GM12878 (cell line): ENCODE measurements around the gene MYO1D. TPM values are rescaled to one million over a fixed set of nuclear protein-coding genes. Genes with fewer than 3 reads are reported as not detected.

Source experiments
- ATF2 ChIP-seq: IDR thresholded peaks from 2 replicates; pipeline ENCODE4 v1.6.1; 2012; ENCODE audit warnings: low read length, inconsistent platforms
- CBX5 ChIP-seq: sonication (generic); IDR thresholded peaks from 2 replicates; pipeline ENCODE4 v1.6.1; 2016; ENCODE audit warnings: low read depth, moderate library complexity, mild to moderate bottlenecking, inconsistent platforms
- E2F8 ChIP-seq: fragments of 450-650 bp; IDR thresholded peaks from 2 replicates; pipeline ENCODE4 v1.6.1; 2018; ENCODE audit warnings: mild to moderate bottlenecking, low read depth, moderate library complexity; ENCODE audit not compliant: partially characterized antibody
- EP300 ChIP-seq, 2 experiments: fragments of 150-350 bp in 1 of 2; IDR thresholded peaks; 2 replicates each; pipeline ENCODE4 v1.6.1; 2011 to 2012; ENCODE audit warnings: low read depth in 2 of 2, low read length in 2 of 2, borderline replicate concordance in 1 of 2, improper control_type of control experiment in 1 of 2, inconsistent platforms in 1 of 2; ENCODE audit not compliant: control insufficient read depth in 1 of 2
- HCFC1 ChIP-seq: fragments of 150-350 bp; IDR thresholded peaks from 2 replicates; pipeline ENCODE4 v1.6.1; 2014; ENCODE audit warnings: low read length
- IRF5 ChIP-seq: fragments of 450-650 bp; IDR thresholded peaks from 2 replicates; pipeline ENCODE4 v1.6.1; 2017; ENCODE audit warnings: borderline replicate concordance
- KLF5 ChIP-seq: fragments of 450-650 bp; IDR thresholded peaks from 2 replicates; pipeline ENCODE4 v1.6.1; 2014; ENCODE audit warnings: mild to moderate bottlenecking; ENCODE audit not compliant: partially characterized antibody
- MLLT1 ChIP-seq: fragments of 450-650 bp; IDR thresholded peaks from 2 replicates; pipeline ENCODE4 v1.6.1; 2016; ENCODE audit warnings: mild to moderate bottlenecking
- NR2C2 ChIP-seq: IDR thresholded peaks from 2 replicates; pipeline ENCODE4 v1.6.1; 2011; ENCODE audit warnings: borderline replicate concordance, low read depth; ENCODE audit not compliant: control insufficient read depth, insufficient read length
- NRF1 ChIP-seq: conservative IDR thresholded peaks from 2 replicates; pipeline ENCODE4 v1.6.1; 2011; ENCODE audit warnings: mild to moderate bottlenecking, low read depth, low read length, improper control_type of control experiment
- RELB ChIP-seq: fragments of 450-650 bp; IDR thresholded peaks from 2 replicates; pipeline ENCODE4 v1.6.1; 2017; ENCODE audit warnings: low read depth, mild to moderate bottlenecking, moderate library complexity
- SIX5 ChIP-seq: IDR thresholded peaks from 2 replicates; pipeline ENCODE4 v1.6.1; 2011; ENCODE audit warnings: mild to moderate bottlenecking, low read depth, low read length, moderate library complexity; ENCODE audit not compliant: severe bottlenecking
- SUPT20H ChIP-seq: IDR thresholded peaks from 2 replicates; pipeline ENCODE4 v1.6.1; 2011; ENCODE audit warnings: low read depth, mild to moderate bottlenecking, low read length, moderate library complexity, borderline replicate concordance; ENCODE audit not compliant: control insufficient read depth
- ZBTB4 ChIP-seq: fragments of 450-650 bp; formaldehyde crosslinking; IDR thresholded peaks from 2 replicates; pipeline ENCODE4 v1.4.0; 2022; ENCODE audit warnings: mild to moderate bottlenecking, moderate library complexity
- ZNF207 ChIP-seq: fragments of 450-650 bp; IDR thresholded peaks from 2 replicates; pipeline ENCODE4 v1.6.1; 2014; ENCODE audit warnings: antibody characterized with exemption, mild to moderate bottlenecking, borderline replicate concordance
- ZNF24 ChIP-seq: fragments of 450-650 bp; IDR thresholded peaks from 2 replicates; pipeline ENCODE4 v1.6.1; 2017; ENCODE audit warnings: antibody characterized with exemption, mild to moderate bottlenecking
- polyA plus RNA-seq, 11 experiments: library from polyadenylated mRNA; depleted of rRNA in 4 of 11; unstranded in 6 of 11; stranded (reverse) in 5 of 11; fragments of >200 nt; fragmentation: Nextera tagmentation in 4 of 11; fragmentation: Illumina TruSeq in 1 of 11; extraction: Ambion mirVana in 4 of 11; extraction: Trizol in 1 of 11; gene quantifications; 1 replicate in 1 of 11; 2 replicates in 10 of 11; pipeline versions ENCODE4 v1.2.1 to v1.2.3, GENCODE V29; 2011 to 2016; ENCODE audit warnings: inconsistent platforms in 2 of 11, missing spikeins in 2 of 11, low read depth in 1 of 11
- total RNA-seq, 4 experiments: library from RNA; depleted of rRNA in 3 of 4; stranded (reverse); fragments of >200 nt in 3 of 4; fragmentation: Illumina TruSeq in 1 of 4; extraction: Trizol in 1 of 4; gene quantifications; 2 replicates each; pipeline versions ENCODE4 v1.2.1 to v1.2.3, GENCODE V29; 2013 to 2021

The MYO1D gene
- total and polyA plus RNA-seq, 10 of the 15 experiments (the other 5 are each of a cell fraction or from before 2014, with no cell fraction given): 1.8 to 37.7 (median 25.4) TPM

- no peak for TF ChIP-seq ZBTB4 (CRISPR knock-in tag)
- TF ChIP-seq E2F8: peak; percentile 28
- TF ChIP-seq ATF2: no peak
- TF ChIP-seq ZNF207: no peak
- no peak for TF ChIP-seq KLF5
- no peak for TF ChIP-seq NR2C2
- TF ChIP-seq SIX5: no peak
- TF ChIP-seq HCFC1: no peak
- peak; percentile 78 for TF ChIP-seq RELB
- no peak for TF ChIP-seq NRF1
- 0 out of 2 replicates have a peak, but pooled peaks have one; percentile 37 for TF ChIP-seq MLLT1
- TF ChIP-seq ZNF24: no peak
- no peak for TF ChIP-seq SUPT20H
- no peak for TF ChIP-seq EP300 (IDR thresholded peaks at IDR 0.05; ENCODE audit: borderline replicate concordance in 1 of 2, control insufficient read depth in 1 of 2, low read depth in 2 of 2, low read length in 2 of 2)
- TF ChIP-seq IRF5: no peak
- TF ChIP-seq CBX5: no peak
These were observed 954 bp downstream of the MYO1D start (continued) for GRCh38 chr17:32875923-32876416.
